Endodermal cell (in vitro differentiated cells): ENCODE data around the gene NISCH. TPM values are rescaled to one million over a fixed set of nuclear protein-coding genes. Genes with fewer than 3 reads are reported as not detected.

Experiments
- DNase-seq: peaks from one replicate; pipeline ENCODE4 v3.0.0-alpha.2; 2017
- H3K27ac ChIP-seq: 2 replicates; pipeline ENCODE4 v1.5.1; 2013; ENCODE audit warnings: mild to moderate bottlenecking, low read depth, low read length, moderate library complexity
- H3K27me3 ChIP-seq: 2 replicates; pipeline ENCODE4 v1.6.1; 2013; ENCODE audit warnings: mild to moderate bottlenecking, low read length, moderate library complexity; ENCODE audit not compliant: insufficient read depth, control insufficient read depth, poor library complexity, severe bottlenecking
- H3K36me3 ChIP-seq: 2 replicates; pipeline ENCODE4 v1.7.0; 2013; ENCODE audit warnings: mild to moderate bottlenecking, low read length, moderate library complexity; ENCODE audit not compliant: control insufficient read depth, insufficient read depth
- H3K4me1 ChIP-seq: one replicate; pipeline ENCODE4 v1.7.0; 2013; ENCODE audit warnings: low read length; ENCODE audit not compliant: control insufficient read depth, insufficient read depth
- H3K4me3 ChIP-seq: 2 replicates; pipeline ENCODE4 v1.5.1; 2013; ENCODE audit warnings: mild to moderate bottlenecking, low read length, moderate library complexity
- H3K9ac ChIP-seq: 2 replicates; pipeline ENCODE4 v1.6.1; 2013; ENCODE audit warnings: mild to moderate bottlenecking, low read length, moderate library complexity; ENCODE audit not compliant: poor library complexity, severe bottlenecking; ENCODE audit errors: extremely low read depth
- H3K9me3 ChIP-seq: 2 replicates; pipeline ENCODE4 v1.6.1; 2013; ENCODE audit warnings: mild to moderate bottlenecking, low read length, moderate library complexity; ENCODE audit not compliant: control insufficient read depth
- H3K27ac Mint-ChIP-seq: 2 replicates; pipeline ENCODE4 v1.8.0; 2020; ENCODE audit warnings: mixed read lengths
- H3K27me3 Mint-ChIP-seq: 2 replicates; pipeline ENCODE4 v1.8.0; 2021; ENCODE audit warnings: mild to moderate bottlenecking, mixed read lengths; ENCODE audit not compliant: insufficient read depth
- H3K36me3 Mint-ChIP-seq: 2 replicates; pipeline ENCODE4 v1.8.0; 2020; ENCODE audit warnings: low read depth, mixed read lengths
- H3K4me1 Mint-ChIP-seq: 2 replicates; pipeline ENCODE4 v1.8.0; 2020; ENCODE audit warnings: mixed read lengths
- H3K4me3 Mint-ChIP-seq: 2 replicates; pipeline ENCODE4 v1.8.0; 2020; ENCODE audit warnings: mild to moderate bottlenecking, moderate library complexity, mixed read lengths
- H3K9me3 Mint-ChIP-seq: 2 replicates; pipeline ENCODE4 v1.8.0; 2020; ENCODE audit warnings: mild to moderate bottlenecking, mixed read lengths
- WGBS, 2 experiments: methylation state at CpG; one replicate each; pipeline versions ENCODE4 v1.1.5 to v1.1.7; 2013; ENCODE audit warnings: missing lambda C conversion rate in 2 of 2, mixed read lengths in 1 of 2; ENCODE audit not compliant: insufficient coverage in 1 of 2, insufficient read length in 1 of 2; 5-methylcytosine and 5-hydroxymethylcytosine counted together
- total RNA-seq, 2 donors: library from RNA; stranded (reverse); fragmentation: NEBNext Ultra II Directional in 1 of 2; extraction: Animal tissue kit (Norgen Biotek cat#: 25700) in 1 of 2; gene quantifications; 2 replicates in 1 of 2; 3 replicates in 1 of 2; pipeline ENCODE4 v1.2.1, GENCODE V29; 2021
- TF ChIP-seq, protein P1 (sequence below): fragments of 200-600 bp; sonication (generic); conservative IDR thresholded peaks from 2 replicates; pipeline ENCODE4 v1.5.0; 2021; ENCODE audit warnings: antibody characterized with exemption, mild to moderate bottlenecking

Gene NISCH
- total RNA-seq, 2 donors from 2014 or later, result 151 to 156 TPM

DNA sequence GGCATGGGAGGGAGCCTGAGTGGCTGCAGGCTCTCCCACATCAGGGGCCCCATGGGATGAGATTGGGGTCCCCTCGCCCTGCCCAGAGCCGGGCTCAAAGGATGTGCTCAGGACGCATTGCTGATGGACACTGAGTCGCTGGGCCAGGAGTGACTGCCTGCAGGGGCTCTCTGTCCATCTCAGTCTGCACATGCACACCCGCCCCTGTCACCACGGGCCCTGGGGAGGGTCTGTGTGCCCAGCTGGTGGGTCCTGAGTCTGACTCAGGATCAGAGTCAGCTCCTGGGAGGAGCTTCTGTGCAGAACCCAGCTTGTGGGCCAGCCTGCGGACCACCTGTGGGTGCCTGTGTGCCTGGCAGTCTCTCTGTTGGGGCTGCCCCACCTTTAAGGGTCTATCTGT is 57.9 kb downstream of the NISCH start:
- Histone ChIP-seq H3K27me3 (no peaks in the 10 kb centered on the region), H3K4me1 (no peaks in the 10 kb centered on the region), H3K9me3 (no peaks in the 10 kb centered on the region), H3K27ac (no peak overlapping the region), H3K9ac (no peak overlapping the region), H3K4me3 (no peak overlapping the region), H3K36me3 (no peaks in the 10 kb centered on the region)
- no peak overlapping the region for H3K4me3 Mint-ChIP-seq
- H3K27ac Mint-ChIP-seq, result no peak overlapping the region
- H3K4me1 Mint-ChIP-seq, result no peaks in the 10 kb centered on the region
- 87 to 93% methylated on average over 4 to 7 of the region's 7 CpGs for WGBS, 2 experiments
- no peaks in the 10 kb centered on the region for H3K36me3 Mint-ChIP-seq
- H3K27me3 Mint-ChIP-seq, result peaks cover 7% of the 10 kb centered on the region
- TF ChIP-seq, protein P1, sequence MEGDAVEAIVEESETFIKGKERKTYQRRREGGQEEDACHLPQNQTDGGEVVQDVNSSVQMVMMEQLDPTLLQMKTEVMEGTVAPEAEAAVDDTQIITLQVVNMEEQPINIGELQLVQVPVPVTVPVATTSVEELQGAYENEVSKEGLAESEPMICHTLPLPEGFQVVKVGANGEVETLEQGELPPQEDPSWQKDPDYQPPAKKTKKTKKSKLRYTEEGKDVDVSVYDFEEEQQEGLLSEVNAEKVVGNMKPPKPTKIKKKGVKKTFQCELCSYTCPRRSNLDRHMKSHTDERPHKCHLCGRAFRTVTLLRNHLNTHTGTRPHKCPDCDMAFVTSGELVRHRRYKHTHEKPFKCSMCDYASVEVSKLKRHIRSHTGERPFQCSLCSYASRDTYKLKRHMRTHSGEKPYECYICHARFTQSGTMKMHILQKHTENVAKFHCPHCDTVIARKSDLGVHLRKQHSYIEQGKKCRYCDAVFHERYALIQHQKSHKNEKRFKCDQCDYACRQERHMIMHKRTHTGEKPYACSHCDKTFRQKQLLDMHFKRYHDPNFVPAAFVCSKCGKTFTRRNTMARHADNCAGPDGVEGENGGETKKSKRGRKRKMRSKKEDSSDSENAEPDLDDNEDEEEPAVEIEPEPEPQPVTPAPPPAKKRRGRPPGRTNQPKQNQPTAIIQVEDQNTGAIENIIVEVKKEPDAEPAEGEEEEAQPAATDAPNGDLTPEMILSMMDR, result no peak
- no peak for DNase-seq
- H3K9me3 Mint-ChIP-seq, result no peaks in the 10 kb centered on the region

DNA sequence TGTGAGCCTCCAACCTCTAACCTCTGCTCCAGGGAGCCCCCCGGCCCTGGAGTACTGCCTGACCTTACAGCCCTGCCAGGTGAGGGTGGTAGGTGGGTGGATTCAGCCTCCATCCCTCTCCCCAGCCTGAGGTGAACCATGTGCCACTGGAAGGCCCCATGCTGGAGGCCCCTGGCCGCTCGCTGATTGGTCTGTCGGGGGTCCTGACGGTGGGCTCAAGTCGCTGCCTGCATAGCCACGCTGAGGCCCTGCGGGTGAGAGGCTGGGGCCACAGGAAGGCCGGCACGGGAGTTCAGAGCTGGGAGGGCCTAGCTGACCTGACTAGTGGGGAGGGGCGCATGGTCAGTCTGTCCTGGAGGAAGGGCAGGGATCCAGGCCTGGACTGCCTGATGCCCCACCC is 59.2 kb downstream of the NISCH start:
- H3K36me3 ChIP-seq, result no peaks in the 10 kb centered on the region
- H3K36me3 Mint-ChIP-seq, result no peaks in the 10 kb centered on the region
- peaks cover 8% of the 10 kb centered on the region for H3K27me3 Mint-ChIP-seq
- DNase-seq, result no peak
- no peaks in the 10 kb centered on the region for H3K4me1 ChIP-seq
- no peaks in the 10 kb centered on the region for H3K4me1 Mint-ChIP-seq
- no peak overlapping the region for H3K9ac ChIP-seq
- no peaks in the 10 kb centered on the region for H3K9me3 ChIP-seq
- H3K9me3 Mint-ChIP-seq, result no peaks in the 10 kb centered on the region
- no peak overlapping the region for H3K27ac ChIP-seq
- H3K4me3 ChIP-seq, result no peak overlapping the region
- no peaks in the 10 kb centered on the region for H3K27me3 ChIP-seq
- TF ChIP-seq, protein P1, result no peak
- H3K27ac Mint-ChIP-seq, result no peak overlapping the region
- 90 to 97% methylated on average over 9 to 11 of the region's 11 CpGs for WGBS, 2 experiments
- H3K4me3 Mint-ChIP-seq, result no peak overlapping the region

DNA sequence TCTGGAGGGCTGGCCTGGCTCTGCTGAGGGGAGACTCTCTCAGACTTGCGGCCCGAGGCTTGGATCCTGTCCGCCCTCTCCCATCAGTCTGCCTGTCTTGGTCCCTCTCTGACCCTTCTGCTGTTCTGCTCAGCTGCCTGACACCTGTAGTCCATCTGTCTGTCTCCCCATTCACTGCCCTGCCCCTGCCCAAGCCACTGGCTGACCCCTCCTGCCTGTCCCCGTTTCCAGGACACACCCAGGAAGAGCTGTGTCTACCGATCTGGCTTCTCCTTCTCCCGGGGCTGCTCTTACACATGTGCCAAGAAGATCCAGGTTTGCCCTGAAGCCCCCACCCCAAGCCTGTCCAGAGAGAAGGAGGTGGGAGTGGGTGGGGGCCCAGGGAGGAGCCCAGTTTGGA is 59.8 kb downstream of the NISCH start:
- Histone ChIP-seq H3K9me3 (no peaks in the 10 kb centered on the region), H3K36me3 (no peaks in the 10 kb centered on the region), H3K4me3 (no peak overlapping the region), H3K27ac (no peak overlapping the region), H3K4me1 (no peaks in the 10 kb centered on the region), H3K27me3 (no peaks in the 10 kb centered on the region), H3K9ac (no peak overlapping the region)
- TF ChIP-seq, protein P1, result no peak
- Mint-ChIP-seq H3K4me1 (no peaks in the 10 kb centered on the region), H3K27me3 (peaks cover 8% of the 10 kb centered on the region), H3K9me3 (no peaks in the 10 kb centered on the region), H3K36me3 (no peaks in the 10 kb centered on the region), H3K27ac (no peak overlapping the region), H3K4me3 (no peak overlapping the region)
- 88% methylated on average over 6 of the region's 6 CpGs; no CpG with 5 or more reads in 1 of the 2 experiments for WGBS, 2 experiments
- DNase-seq, result no peak
